PC-9 (cell line): ENCODE data around the gene CEP135.

Experiments
- CTCF ChIP-seq: fragments of 200-600 bp; sonication (generic); conservative IDR thresholded peaks from 2 replicates; pipeline ENCODE4 v1.6.1; 2017; ENCODE audit warnings: mixed run types, antibody characterized with exemption, mild to moderate bottlenecking, moderate library complexity
- EZH2 ChIP-seq: fragments of 200-600 bp; sonication (generic); IDR thresholded peaks from 2 replicates; pipeline ENCODE4 v1.8.0; 2017; ENCODE audit warnings: antibody characterized with exemption, low read depth

GRCh38 chr4:56004235-56004634 is 55.5 kb downstream of the CEP135 start:
- no peak for TF ChIP-seq CTCF
- no peak for TF ChIP-seq EZH2
